Activated CD4-positive, alpha-beta memory T cell treated with anti-CD3 and anti-CD28 coated beads for 36 hours (primary cell): ENCODE measurements around the gene MYO5A. TPM values are rescaled to one million over a fixed set of nuclear protein-coding genes. Genes with fewer than 3 reads are reported as not detected.
"Not testable (repeated sequence)": the region's sequence is repeated elsewhere in the genome, so short reads cannot be mapped to it uniquely, and the experiment has no call there.

Experiments
- CTCF ChIA-PET: fragments of 350-600 bp; sonication (Branson Sonifier 250); formaldehyde crosslinking; loops from one replicate; lab custom pipeline; 2021; ENCODE audit warnings: antibody characterized with exemption, inconsistent platforms; lab: Charles Lee
- POLR2A ChIA-PET: fragments of 350-600 bp; sonication (Branson Sonifier 250); formaldehyde crosslinking; loops from one replicate; lab custom pipeline; 2021; ENCODE audit warnings: antibody characterized with exemption; lab: Charles Lee
- DNase-seq: peaks from one replicate; pipeline ENCODE4 v3.0.0-alpha.2; 2020
- H3K27ac Mint-ChIP-seq: one replicate; pipeline ENCODE4 v1.8.0; 2021; ENCODE audit warnings: mixed read lengths
- H3K27me3 Mint-ChIP-seq: one replicate; pipeline ENCODE4 v1.8.0; 2021; ENCODE audit warnings: mixed read lengths
- H3K36me3 Mint-ChIP-seq: one replicate; pipeline ENCODE4 v1.8.0; 2021; ENCODE audit warnings: mixed read lengths
- H3K4me1 Mint-ChIP-seq: one replicate; pipeline ENCODE4 v1.8.0; 2021; ENCODE audit warnings: low read depth, mixed read lengths
- H3K4me3 Mint-ChIP-seq: one replicate; pipeline ENCODE4 v1.8.0; 2021; ENCODE audit warnings: mild to moderate bottlenecking, mixed read lengths
- H3K9me3 Mint-ChIP-seq: one replicate; pipeline ENCODE4 v1.8.0; 2021; ENCODE audit warnings: mixed read lengths
- intact Hi-C: fragments of 100-400 bp; cut with micrococcal nuclease; formaldehyde crosslinking; loops from one replicate; pipeline ENCODE4 v1.15.1; 2023
- total RNA-seq, 2 experiments: library from RNA; stranded (reverse); gene quantifications; one replicate each; pipeline ENCODE4 v1.2.3, GENCODE V29; 2021

MYO5A gene
- total RNA-seq, 2 experiments from 2014 or later, result 32.4 to 37.8 TPM

DNA sequence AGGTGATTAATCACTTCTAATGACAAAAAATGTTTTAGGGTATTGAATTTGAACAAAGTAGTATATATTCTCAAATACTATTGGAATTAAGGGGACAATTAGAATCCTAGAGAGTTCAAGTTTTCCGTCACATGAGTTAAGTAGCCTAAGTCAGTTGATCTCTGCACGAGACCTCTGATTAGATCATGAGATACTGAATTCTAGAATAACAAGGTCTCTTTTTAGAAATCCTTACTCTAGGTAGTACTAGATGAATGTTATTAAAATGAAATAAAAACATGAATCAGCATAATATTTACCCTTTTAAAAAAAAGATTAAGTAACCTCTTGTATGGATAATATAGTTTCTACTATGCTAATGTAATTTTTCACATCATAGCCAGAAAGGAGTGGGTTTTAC lies 43.4 kb downstream of the MYO5A start:
- ChIA-PET CTCF (no interaction called here), POLR2A (no interaction called here)
- Mint-ChIP-seq H3K27me3 (no peaks in the 10 kb centered on the region), H3K27ac (no peak overlapping the region), H3K4me1 (peaks cover 78% of the 10 kb centered on the region), H3K4me3 (no peak overlapping the region), H3K36me3 (no peaks in the 10 kb centered on the region), H3K9me3 (no peaks in the 10 kb centered on the region)
- intact Hi-C loops, result no loop called here
- no peak for DNase-seq

DNA sequence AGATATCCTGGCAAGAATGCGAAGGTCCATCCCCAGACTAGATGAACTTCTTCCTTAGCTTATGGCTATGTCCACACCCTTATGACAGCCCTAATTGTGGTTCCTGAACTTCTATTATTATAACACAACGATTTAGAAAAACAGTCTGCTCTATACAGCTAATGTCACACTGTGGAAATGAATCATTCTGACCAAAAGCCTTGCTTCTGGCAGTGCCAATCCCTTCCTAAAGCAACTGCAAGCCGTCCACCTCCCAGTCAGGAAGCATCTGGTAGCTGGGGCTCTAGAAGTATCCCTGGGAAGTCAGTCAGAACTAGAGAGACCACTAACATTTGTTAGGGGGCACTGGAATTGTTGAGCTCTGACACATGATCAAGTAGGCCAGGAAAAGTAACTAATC lies 45.0 kb downstream of the MYO5A start:
- no peak for DNase-seq
- no peak overlapping the region for H3K4me3 Mint-ChIP-seq
- no peaks in the 10 kb centered on the region for H3K9me3 Mint-ChIP-seq
- H3K36me3 Mint-ChIP-seq, result no peaks in the 10 kb centered on the region
- peak overlapping the region; percentile 34 for H3K27ac Mint-ChIP-seq
- no peaks in the 10 kb centered on the region for H3K27me3 Mint-ChIP-seq
- intact Hi-C loops, result loop anchor here (2.0 to 5.0 kb wide), 4 partner anchors 13 to 194 kb away; partner anchors contain the start of genes ATOSA and MYO5A
- CTCF ChIA-PET, result interaction anchor here (1.2 kb wide), 1 partner anchor 18 kb away, joined by 6 read pairs; no protein-coding TSS in a partner anchor
- peaks cover 73% of the 10 kb centered on the region for H3K4me1 Mint-ChIP-seq
- POLR2A ChIA-PET, result interaction anchor here (1.0 kb wide), 1 partner anchor 76 kb away, joined by 5 read pairs; no protein-coding TSS in a partner anchor

DNA sequence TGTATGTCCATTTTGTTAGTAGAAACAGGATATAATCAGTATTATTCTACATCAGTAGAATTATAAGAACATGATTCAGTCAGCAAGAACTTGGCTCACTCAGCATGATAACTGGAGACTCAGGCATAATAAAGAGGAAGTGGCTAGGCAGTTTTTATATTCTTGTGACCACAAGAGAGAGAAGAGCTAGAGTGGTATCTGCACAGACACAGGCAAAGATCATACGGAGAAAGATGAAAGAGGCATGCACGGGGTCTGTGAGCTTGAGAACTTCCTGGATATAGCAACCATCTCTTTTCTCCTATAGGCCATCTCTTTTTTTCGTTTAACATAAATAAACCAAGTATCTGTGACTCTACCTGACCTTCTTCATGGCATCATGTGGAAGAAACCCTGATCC lies 46.8 kb downstream of the MYO5A start:
- peak; percentile 60 for DNase-seq
- ChIA-PET CTCF (interaction anchor here (1.2 to 1.3 kb wide), 2 partner anchors 15 to 225 kb away, joined by 3 read pairs; no protein-coding TSS in a partner anchor), POLR2A (interaction anchor here (1.1 to 1.7 kb wide), 4 partner anchors 16 to 220 kb away, joined by 3 to 5 read pairs (median 3); no protein-coding TSS in a partner anchor)
- no peaks in the 10 kb centered on the region for H3K9me3 Mint-ChIP-seq
- no peak overlapping the region for H3K4me3 Mint-ChIP-seq
- peaks cover 67% of the 10 kb centered on the region for H3K4me1 Mint-ChIP-seq
- peaks cover 2% of the 10 kb centered on the region for H3K36me3 Mint-ChIP-seq
- peak overlapping the region; percentile 53 for H3K27ac Mint-ChIP-seq
- H3K27me3 Mint-ChIP-seq, result no peaks in the 10 kb centered on the region
- intact Hi-C loops, result loop anchor here (1.0 to 5.0 kb wide), 6 partner anchors 15 to 195 kb away; partner anchors contain the start of genes ATOSA and MYO5A

DNA sequence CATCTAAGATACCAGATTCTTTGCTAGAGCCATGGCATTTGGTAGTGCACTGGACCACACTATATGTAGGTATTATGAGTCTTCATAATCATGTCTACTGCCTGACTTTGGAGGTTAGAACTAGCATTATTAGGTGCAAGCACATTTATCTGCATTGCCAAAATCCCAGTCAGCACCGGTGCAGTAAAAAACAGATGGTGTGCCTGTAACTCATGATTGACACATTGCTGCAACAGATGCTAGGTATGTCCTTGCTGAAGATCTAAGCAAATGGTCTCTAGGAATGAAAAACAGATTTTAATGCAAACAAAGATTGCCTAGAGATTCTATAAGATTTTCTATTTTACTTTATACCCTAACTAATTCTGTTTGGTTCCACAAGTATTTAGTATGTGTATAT lies 47.7 kb downstream of the MYO5A start:
- peaks cover 58% of the 10 kb centered on the region for H3K4me1 Mint-ChIP-seq
- POLR2A ChIA-PET, result interaction anchor here (1.2 kb wide), 1 partner anchor 102 kb away, joined by 3 read pairs; no protein-coding TSS in a partner anchor

DNA sequence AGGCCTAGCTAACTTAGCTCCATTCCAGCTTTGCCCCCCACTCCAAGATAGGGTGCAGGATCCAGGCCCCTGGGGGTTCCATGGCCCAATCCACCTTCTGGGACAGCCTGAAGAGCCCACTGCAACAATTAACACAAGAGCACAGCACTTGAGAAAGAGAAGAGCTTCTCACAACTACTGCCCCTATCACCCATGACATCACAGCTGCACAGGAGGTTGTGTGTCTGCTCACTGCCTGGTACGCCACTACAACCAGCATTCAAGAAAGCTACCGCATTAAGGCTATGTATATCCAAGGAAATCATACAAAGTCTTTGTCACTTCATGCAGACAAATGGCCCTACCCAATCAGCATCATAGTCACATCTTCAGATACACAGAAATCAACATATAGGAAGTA lies 62.0 kb downstream of the MYO5A start:
- no peak for DNase-seq
- ChIA-PET CTCF (interaction anchor here (1.1 to 2.5 kb wide), 12 partner anchors 12 to 192 kb away, joined by 3 to 13 read pairs (median 4); no protein-coding TSS in a partner anchor), POLR2A (interaction anchor here (1.3 to 1.7 kb wide), 6 partner anchors 13 to 102 kb away, joined by 3 to 5 read pairs (median 4); partner anchors contain the start of gene ARPP19)
- Mint-ChIP-seq H3K27ac (peak overlapping the region; percentile 28), H3K36me3 (peaks cover 6% of the 10 kb centered on the region), H3K4me1 (peaks cover 44% of the 10 kb centered on the region), H3K9me3 (peaks cover 14% of the 10 kb centered on the region), H3K27me3 (no peaks in the 10 kb centered on the region), H3K4me3 (no peak overlapping the region)
- intact Hi-C loops, result loop anchor here (10.0 kb wide), 1 partner anchor 452 kb away; the partner anchor contains the start of gene MAPK6

More for the DNA sequence above, 47.7 kb downstream of the MYO5A start:
- H3K4me3 Mint-ChIP-seq, result no peak overlapping the region
- CTCF ChIA-PET, result interaction anchor here (1.2 kb wide), 1 partner anchor 224 kb away, joined by 3 read pairs; no protein-coding TSS in a partner anchor
- H3K9me3 Mint-ChIP-seq, result no peaks in the 10 kb centered on the region
- H3K27ac Mint-ChIP-seq, result peak overlapping the region; percentile 18
- peaks cover 2% of the 10 kb centered on the region for H3K36me3 Mint-ChIP-seq
- intact Hi-C loops, result loop anchor here (1.0 to 5.0 kb wide), 3 partner anchors 78 to 196 kb away; partner anchors contain the start of gene ATOSA
- no peak for DNase-seq
- no peaks in the 10 kb centered on the region for H3K27me3 Mint-ChIP-seq

DNA sequence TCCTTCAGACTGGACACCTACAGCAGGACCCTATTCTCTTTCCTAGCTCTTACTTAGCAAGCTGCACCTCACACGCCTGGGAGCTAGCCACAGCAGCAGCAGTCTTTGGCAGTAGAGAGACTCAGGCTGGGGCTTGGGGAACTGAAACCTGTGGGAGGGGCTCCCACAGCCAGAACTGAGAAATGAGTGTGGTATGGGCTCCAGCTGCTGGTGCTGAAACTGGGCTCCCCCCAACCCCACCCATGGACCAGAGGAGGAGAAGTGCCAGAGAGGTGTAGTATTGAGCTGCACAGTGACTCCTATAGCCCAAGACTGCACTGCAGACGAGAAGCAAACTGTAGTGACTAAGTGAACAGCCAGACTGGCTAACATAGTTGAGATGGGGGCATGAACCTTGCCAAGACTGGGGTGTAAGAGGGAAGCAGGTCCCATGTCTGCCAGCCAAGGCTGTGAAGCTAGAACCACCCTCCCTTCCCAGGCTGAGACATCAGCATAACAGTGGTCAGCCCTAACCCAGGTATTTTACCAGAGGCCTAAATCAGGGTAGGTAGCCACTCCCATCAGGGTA lies 62.5 kb downstream of the MYO5A start:
- Mint-ChIP-seq H3K9me3 (peaks cover 14% of the 10 kb centered on the region), H3K4me1 (peaks cover 46% of the 10 kb centered on the region), H3K27me3 (no peaks in the 10 kb centered on the region), H3K36me3 (peaks cover 6% of the 10 kb centered on the region), H3K27ac (peak overlapping the region; percentile 73), H3K4me3 (no peak overlapping the region)
- peak; percentile 84 for DNase-seq
- CTCF ChIA-PET, result interaction anchor here (1.1 to 2.5 kb wide), 11 partner anchors 12 to 193 kb away, joined by 3 to 13 read pairs (median 5); partner anchors contain the start of gene MYO5A
- POLR2A ChIA-PET, result interaction anchor here (1.3 to 1.7 kb wide), 6 partner anchors 14 to 103 kb away, joined by 3 to 5 read pairs (median 4); partner anchors contain the start of gene ARPP19
- intact Hi-C loops, result loop anchor here (10.0 kb wide), 1 partner anchor 451 kb away; the partner anchor contains the start of gene MAPK6

DNA sequence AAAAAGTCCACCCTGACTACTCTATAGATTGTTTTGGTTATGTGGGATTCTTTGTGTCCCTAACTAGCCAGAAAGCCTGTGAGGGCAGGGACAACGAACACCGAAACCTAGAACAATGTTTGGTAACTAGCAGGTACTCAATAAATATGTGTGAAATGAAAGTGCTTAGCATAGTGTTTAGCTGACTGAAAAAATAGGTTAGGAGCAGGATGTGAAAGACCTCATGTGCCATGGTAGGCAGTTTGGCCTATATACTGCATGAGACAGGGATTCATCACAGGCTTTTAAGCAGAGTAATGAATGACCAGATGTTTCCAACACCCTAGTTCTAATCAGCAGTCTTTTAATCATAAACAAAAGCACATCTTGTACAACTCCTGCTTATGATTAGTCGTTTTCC lies 64.2 kb downstream of the MYO5A start:
- CTCF ChIA-PET, result interaction anchor here (0.7 to 1.9 kb wide), 8 partner anchors 26 to 208 kb away, joined by 3 to 7 read pairs (median 3); partner anchors contain the start of gene MYO5A
- intact Hi-C loops, result loop anchor here (1.0 to 10.0 kb wide), 12 partner anchors 18 to 450 kb away; partner anchors contain the start of gene MAPK6
- H3K4me1 Mint-ChIP-seq, result peaks cover 42% of the 10 kb centered on the region
- H3K36me3 Mint-ChIP-seq, result peaks cover 6% of the 10 kb centered on the region
- DNase-seq, result peak; percentile 50
- peak overlapping the region; percentile 93 for H3K27ac Mint-ChIP-seq
- peaks cover 14% of the 10 kb centered on the region for H3K9me3 Mint-ChIP-seq
- POLR2A ChIA-PET, result interaction anchor here (0.7 to 2.0 kb wide), 7 partner anchors 32 to 215 kb away, joined by 3 to 12 read pairs (median 4); partner anchors contain the start of genes ATOSA and MYO5A
- H3K4me3 Mint-ChIP-seq, result peak overlapping the region; percentile 57
- no peaks in the 10 kb centered on the region for H3K27me3 Mint-ChIP-seq

DNA sequence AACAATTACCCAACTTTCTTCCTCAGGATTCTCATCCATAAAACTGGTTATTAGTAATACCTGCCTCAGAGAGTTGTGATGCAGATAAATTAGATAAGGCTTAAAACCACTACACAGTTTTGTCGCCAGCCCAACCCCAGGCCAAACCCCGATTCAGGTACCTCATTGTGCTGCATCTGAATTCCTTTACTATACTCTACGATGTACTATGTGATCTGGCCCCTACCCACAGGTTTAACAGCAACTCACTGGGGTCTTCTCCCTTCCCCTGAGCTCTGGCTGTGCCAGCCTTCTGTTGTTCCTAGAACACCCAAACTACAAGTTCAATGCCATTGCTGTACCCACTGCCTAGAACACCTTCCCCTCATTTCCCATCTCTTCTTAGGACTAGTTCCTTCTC lies 64.6 kb downstream of the MYO5A start:
- H3K4me3 Mint-ChIP-seq, result peak overlapping the region; percentile 57
- peak; percentile 19 for DNase-seq
- peaks cover 14% of the 10 kb centered on the region for H3K9me3 Mint-ChIP-seq
- peaks cover 7% of the 10 kb centered on the region for H3K36me3 Mint-ChIP-seq
- H3K27ac Mint-ChIP-seq, result peak overlapping the region; percentile 93
- H3K27me3 Mint-ChIP-seq, result no peaks in the 10 kb centered on the region
- intact Hi-C loops, result loop anchor here (1.0 to 10.0 kb wide), 12 partner anchors 18 to 449 kb away; partner anchors contain the start of gene MAPK6
- ChIA-PET POLR2A (interaction anchor here (0.7 to 2.0 kb wide), 5 partner anchors 18 to 103 kb away, joined by 3 to 12 read pairs (median 4); no protein-coding TSS in a partner anchor), CTCF (interaction anchor here (1.0 to 1.6 kb wide), 7 partner anchors 12 to 207 kb away, joined by 3 to 7 read pairs (median 4); no protein-coding TSS in a partner anchor)
- H3K4me1 Mint-ChIP-seq, result peaks cover 42% of the 10 kb centered on the region

DNA sequence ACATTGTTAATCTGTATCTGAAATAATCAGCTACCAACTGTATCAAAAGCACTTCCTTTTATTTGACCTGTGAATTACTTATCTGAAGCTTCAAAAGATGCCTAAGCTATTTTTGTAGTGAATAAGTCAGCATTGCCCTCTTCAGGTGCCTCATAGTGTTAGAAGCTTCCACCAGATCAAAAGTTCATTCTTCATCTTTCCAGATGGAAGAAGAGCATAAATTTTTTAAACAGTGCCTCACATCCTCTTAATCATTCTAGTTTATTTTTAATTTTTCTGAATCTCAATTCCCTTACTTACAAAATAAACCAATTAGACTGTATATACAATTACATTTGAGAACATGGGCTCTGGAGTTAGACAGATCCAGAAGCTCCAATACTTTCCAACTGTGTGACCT lies 65.0 kb downstream of the MYO5A start:
- H3K27ac Mint-ChIP-seq, result peak overlapping the region; percentile 93
- no peaks in the 10 kb centered on the region for H3K27me3 Mint-ChIP-seq
- no peak for DNase-seq
- intact Hi-C loops, result loop anchor here (1.0 to 10.0 kb wide), 12 partner anchors 19 to 449 kb away; partner anchors contain the start of gene MAPK6
- ChIA-PET POLR2A (interaction anchor here (0.6 to 2.0 kb wide), 4 partner anchors 19 to 211 kb away, joined by 3 to 12 read pairs (median 5); no protein-coding TSS in a partner anchor), CTCF (interaction anchor here (0.5 to 1.6 kb wide), 10 partner anchors 12 to 207 kb away, joined by 3 to 7 read pairs (median 4); no protein-coding TSS in a partner anchor)
- peaks cover 7% of the 10 kb centered on the region for H3K36me3 Mint-ChIP-seq
- H3K4me3 Mint-ChIP-seq, result peak overlapping the region; percentile 57
- peaks cover 14% of the 10 kb centered on the region for H3K9me3 Mint-ChIP-seq
- peaks cover 42% of the 10 kb centered on the region for H3K4me1 Mint-ChIP-seq

DNA sequence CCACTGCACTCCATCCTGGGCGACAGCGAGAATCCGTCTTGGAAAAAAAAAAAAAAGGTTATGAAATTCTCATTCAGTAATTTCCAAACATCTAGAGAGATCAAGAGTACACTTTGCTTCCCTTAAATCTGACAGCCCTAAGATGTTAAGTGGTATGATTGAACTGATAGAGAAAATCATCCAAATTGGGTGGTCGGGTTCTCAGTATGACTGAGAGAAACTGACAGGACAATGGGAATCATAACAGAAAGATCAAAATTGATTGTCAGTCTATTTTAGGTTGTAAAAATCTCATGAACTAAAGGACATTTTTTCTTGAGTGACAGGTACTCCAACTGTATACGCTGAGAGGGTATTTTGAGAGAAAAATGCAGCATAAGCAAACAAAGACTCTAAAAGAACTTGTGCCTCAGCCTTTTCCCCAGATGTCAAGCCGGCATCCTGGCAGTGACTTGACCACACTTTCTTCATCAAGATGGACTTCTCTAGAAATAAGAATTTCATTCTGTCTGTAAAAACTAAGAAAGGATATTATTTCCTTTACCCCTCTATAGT lies 65.8 kb downstream of the MYO5A start:
- intact Hi-C loops, result loop anchor here (5.0 to 10.0 kb wide), 2 partner anchors 269 to 448 kb away; partner anchors contain the start of gene MAPK6
- no peaks in the 10 kb centered on the region for H3K27me3 Mint-ChIP-seq
- ChIA-PET CTCF (interaction anchor here (0.5 to 1.6 kb wide), 9 partner anchors 11 to 206 kb away, joined by 3 to 7 read pairs (median 4); no protein-coding TSS in a partner anchor), POLR2A (interaction anchor here (0.6 to 2.0 kb wide), 3 partner anchors 96 to 211 kb away, joined by 4 to 12 read pairs (median 6); no protein-coding TSS in a partner anchor)
- H3K36me3 Mint-ChIP-seq, result peaks cover 7% of the 10 kb centered on the region
- no peak overlapping the region for H3K4me3 Mint-ChIP-seq
- peaks cover 44% of the 10 kb centered on the region for H3K4me1 Mint-ChIP-seq
- H3K27ac Mint-ChIP-seq, result no peak overlapping the region
- H3K9me3 Mint-ChIP-seq, result peaks cover 14% of the 10 kb centered on the region
- no peak for DNase-seq

DNA sequence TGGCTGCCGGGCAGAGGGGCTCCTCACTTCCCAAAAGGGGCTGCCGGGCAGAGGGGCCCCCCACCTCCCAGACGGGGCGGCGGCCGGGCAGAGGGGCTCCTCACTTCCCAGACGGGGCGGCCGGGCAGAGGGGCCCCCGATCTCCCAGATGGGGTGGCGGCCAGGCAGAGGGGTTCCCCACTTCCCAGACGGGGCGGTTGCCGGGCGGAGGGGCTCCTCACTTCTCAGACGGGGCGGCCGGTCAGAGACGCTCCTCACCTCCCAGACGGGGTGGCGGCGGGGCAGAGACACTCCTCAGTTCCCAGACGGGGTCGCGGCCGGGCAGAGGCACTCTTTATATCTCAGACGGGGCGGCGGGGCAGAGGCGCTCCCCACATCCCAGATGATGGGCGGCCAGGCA lies 69.0 kb downstream of the MYO5A start:
- H3K27me3 Mint-ChIP-seq, DNase-seq, POLR2A ChIA-PET, H3K27ac Mint-ChIP-seq, H3K4me3 Mint-ChIP-seq, CTCF ChIA-PET: not testable (repeated sequence)
- peaks cover 12% of the 10 kb centered on the region for H3K36me3 Mint-ChIP-seq
- peaks cover 19% of the 10 kb centered on the region for H3K9me3 Mint-ChIP-seq
- peaks cover 38% of the 10 kb centered on the region for H3K4me1 Mint-ChIP-seq
- intact Hi-C loops, result loop anchor here (5.0 to 10.0 kb wide), 2 partner anchors 273 to 445 kb away; partner anchors contain the start of gene MAPK6
